ENCODE data around the gene LDLRAD4. TPM values are rescaled to one million over a fixed set of nuclear protein-coding genes. Genes with fewer than 3 reads are reported as not detected.

LDLRAD4 gene
- total and polyA plus RNA-seq, 2 experiments from 2014 or later, result 0.73 to 1.9 TPM

- TF ChIP-seq REST (IDR thresholded peaks at IDR 0.05; ENCODE audit: unreplicated experiment), result no peak
Observed at GRCh38 chr18:13420969-13421686, 202.6 kb downstream of the LDLRAD4 start (continued).

- Mint-ChIP-seq H3K4me1 (peaks cover 6% of the 10 kb centered on the region; the same call in 2 of the 3 replicates), H3K27me3 (ENCODE audit: insufficient read depth, low read depth, poor library complexity) (peaks cover 3% of the 10 kb centered on the region), H3K36me3 (ENCODE audit: low read depth) (no peaks in the 10 kb centered on the region), H3K27ac (no peak overlapping the region), H3K9me3 (peaks cover 3% of the 10 kb centered on the region; the same call in 2 of the 3 replicates), H3K4me3 (no peak overlapping the region)
- Histone ChIP-seq H3K4me3 (no peak overlapping the region), H3K4me2 (no peak overlapping the region), H3K36me3 (ENCODE audit: insufficient read depth) (no peaks in the 10 kb centered on the region), H4K20me1 (replicated peaks; ENCODE audit: insufficient read depth) (no peaks in the 10 kb centered on the region), H3K27me3 (ENCODE audit: insufficient read depth) (no peaks in the 10 kb centered on the region), H3K9me2 (ENCODE audit: insufficient read depth) (no peaks in the 10 kb centered on the region), H3K4me1 (ENCODE audit: insufficient read depth) (no peaks in the 10 kb centered on the region), H3K27ac (ENCODE audit: low read depth) (no peak overlapping the region), H3K79me2 (replicated peaks; ENCODE audit: insufficient read depth) (no peaks in the 10 kb centered on the region), H2AFZ (no peak overlapping the region), H3F3A (replicated peaks; ENCODE audit: low read depth) (no peaks in the 10 kb centered on the region)
- ATAC-seq (no peak), DNase-seq (ENCODE audit: low spot score) (no peak)
- TF ChIP-seq STAT1 (IDR thresholded peaks at IDR 0.05; ENCODE audit: unreplicated experiment) (no peak), NANOG (IDR thresholded peaks at IDR 0.05; ENCODE audit: borderline replicate concordance) (no peak), EZH2phosphoT487 (IDR thresholded peaks at IDR 0.05; ENCODE audit: unreplicated experiment) (no peak), CTCF (conservative IDR thresholded peaks at IDR 0.05; ENCODE audit: low read depth in 2 of 2) (no peak), REST (IDR thresholded peaks at IDR 0.05; ENCODE audit: unreplicated experiment) (no peak), EZH2 (IDR thresholded peaks at IDR 0.05; ENCODE audit: low read depth, unreplicated experiment) (no peak), POLR2AphosphoS5 (IDR thresholded peaks at IDR 0.05; ENCODE audit: low read depth) (no peak)
Observed at GRCh38 chr18:13422541-13423147, 204.1 kb downstream of the LDLRAD4 start.

All from GM23338 (cell line).